HG02678 (cell line): ENCODE results near the gene OR6S1.

Experiments
- ATAC-seq: cut with Tn5 transposase; IDR thresholded peaks from one replicate; pipeline ENCODE4 v1.9.1; 2021; ENCODE audit warnings: mild to moderate bottlenecking, moderate library complexity; ENCODE audit not compliant: unreplicated experiment

OR6S1 gene

DNA sequence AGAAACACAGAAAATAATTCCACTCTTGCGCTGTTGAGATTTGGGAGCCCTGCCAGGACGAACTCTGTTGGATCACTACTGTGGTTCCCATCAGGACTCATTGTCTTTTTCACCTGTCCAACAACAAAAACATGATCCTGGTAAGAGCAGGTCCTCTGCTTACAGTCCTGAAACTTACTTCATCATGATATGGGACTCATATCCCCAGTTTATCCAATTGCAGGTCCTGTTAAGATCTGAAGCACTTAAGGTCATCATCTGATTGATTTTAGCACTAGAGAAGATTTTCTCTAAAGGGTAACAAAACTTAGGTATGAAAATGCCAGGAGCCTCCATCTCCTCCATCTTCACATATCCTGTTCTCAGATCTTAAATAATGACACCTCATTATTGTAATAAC lies at the start of gene OR6S1:
Gene OR6S1, minus strand, starts transcription at position 101 of the 400 bp plus-strand sequence. Its CDS starts 0 bp downstream, at position 101.
- no peak for ATAC-seq

DNA sequence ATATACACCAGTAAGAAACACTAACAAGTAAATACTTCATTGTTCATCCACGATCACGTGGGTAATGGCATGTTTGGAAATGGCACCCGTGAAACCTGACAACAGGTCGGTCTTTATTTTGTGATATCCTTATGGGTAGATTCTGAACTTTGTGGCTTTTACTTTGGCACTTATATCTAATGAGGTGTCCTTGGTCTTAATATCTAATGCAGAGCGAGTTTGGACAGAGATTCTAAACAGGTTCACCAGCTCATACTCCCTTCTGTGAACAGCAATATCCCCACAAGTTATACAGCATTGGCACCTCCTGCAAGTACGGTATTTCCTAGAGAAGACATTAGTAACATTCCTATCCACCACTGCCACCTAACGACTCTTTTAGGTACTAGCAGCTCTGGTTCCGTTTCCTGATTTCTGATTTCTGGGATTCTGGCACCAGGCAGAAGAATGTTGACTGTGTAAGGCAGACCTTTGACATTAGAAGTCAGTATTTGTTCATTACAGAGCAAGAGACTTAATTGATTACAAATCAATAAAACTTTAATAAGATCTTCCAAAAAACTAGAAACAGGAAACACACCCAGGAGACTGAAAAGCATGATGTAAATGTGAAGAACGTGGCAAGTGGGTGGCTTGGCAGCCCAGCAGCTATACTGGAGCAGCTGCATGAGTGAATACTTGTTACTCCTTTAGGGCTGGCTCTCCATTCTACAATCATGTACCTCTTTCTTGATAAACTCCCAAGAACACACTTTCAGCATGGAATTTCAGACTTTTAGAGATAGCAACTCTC lies 49.6 kb upstream of the OR6S1 start:
- no peak for ATAC-seq

DNA sequence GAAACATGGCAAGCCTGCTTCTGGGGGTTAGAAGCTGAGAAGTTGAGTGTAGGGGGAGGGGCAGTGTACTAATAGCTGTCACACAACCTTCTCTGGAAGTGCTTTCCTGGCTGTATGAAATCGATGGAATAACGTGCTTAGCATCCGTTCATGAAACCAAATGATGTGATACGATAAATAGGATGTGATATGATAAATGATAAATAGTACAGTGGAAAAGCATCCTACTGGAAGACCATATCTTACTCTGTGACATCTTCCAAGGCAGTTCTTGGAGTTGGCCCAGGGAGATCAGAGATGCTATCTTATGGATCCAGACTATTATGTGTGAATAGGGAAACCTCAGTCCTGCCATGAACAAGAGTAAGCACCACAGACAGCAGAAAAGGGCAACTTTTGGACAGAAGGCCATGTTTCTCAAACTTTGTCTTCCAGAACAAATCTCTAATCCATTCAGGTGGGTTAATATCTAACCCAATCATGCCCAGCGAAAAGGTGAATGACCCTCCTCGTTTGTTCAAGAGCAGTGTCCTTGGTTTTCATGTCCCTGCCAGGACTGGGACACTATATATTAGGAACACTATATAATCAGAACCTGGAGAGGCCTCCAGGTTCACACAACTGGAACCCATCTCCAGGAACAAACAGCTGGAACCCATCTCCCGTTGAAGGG lies 46.8 kb upstream of the OR6S1 start, which contains the start of gene ANG:
Gene ANG, plus strand, starts transcription at position 598 of the 673 bp plus-strand sequence. CDS start 4,801 bp downstream, outside the sequence.
- no peak for ATAC-seq

GRCh38 chr14:20687362-20688166 lies 46.1 kb upstream of the OR6S1 start:
- ATAC-seq, result no peak

- no peak for ATAC-seq
Observed at GRCh38 chr14:20686386-20687143, 45.1 kb upstream of the OR6S1 start.

- ATAC-seq, result no peak
Observed at GRCh38 chr14:20684662-20685456, 43.4 kb upstream of the OR6S1 start.

- ATAC-seq, result peak; percentile 27
Observed at GRCh38 chr14:20683891-20684661, 42.6 kb upstream of the OR6S1 start, which contains the start of gene RNASE4. TSS of gene RNASE4 (plus strand) at chr14:20684560. CDS start at chr14:20699372, 14,812 bp downstream.

DNA sequence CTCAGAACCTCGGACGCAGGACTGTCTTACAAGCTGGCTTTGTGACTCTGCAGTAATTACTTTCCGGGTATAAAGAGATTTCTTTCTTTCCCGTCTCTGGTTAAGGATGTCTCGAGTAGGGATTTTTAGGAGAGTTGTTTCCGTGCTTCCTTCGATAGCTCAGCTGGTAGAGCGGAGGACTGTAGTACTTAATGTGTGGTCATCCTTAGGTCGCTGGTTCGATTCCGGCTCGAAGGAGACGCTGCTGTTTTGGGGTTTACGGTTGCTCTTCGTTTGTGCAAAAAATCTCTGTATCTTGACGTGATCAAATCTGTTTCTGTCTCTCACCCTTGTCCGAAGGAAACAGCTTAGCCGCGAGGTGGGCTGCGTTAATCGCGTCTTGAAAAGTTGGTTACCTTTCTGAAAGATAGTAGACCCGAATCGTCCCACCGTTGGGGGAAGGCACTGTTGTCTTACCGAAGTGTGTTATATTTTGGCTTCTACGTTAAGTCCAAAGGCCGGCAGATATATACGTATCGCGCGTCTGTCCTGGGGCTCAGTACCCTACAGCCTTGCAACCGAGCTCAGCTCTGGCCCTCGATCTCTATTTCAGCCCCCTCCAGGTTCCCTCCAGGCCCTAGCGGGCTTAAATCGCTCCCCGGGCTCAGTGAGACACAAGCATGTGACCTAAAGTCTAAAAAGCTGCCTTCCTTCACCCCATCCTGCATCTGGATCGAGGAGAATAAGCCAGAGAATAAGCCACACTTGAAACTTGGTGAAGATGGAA lies 41.8 kb upstream of the OR6S1 start:
- ATAC-seq, result peak; percentile 25

- ATAC-seq, result peak; percentile 55
Observed at GRCh38 chr14:20682435-20683124, 41.1 kb upstream of the OR6S1 start.

DNA sequence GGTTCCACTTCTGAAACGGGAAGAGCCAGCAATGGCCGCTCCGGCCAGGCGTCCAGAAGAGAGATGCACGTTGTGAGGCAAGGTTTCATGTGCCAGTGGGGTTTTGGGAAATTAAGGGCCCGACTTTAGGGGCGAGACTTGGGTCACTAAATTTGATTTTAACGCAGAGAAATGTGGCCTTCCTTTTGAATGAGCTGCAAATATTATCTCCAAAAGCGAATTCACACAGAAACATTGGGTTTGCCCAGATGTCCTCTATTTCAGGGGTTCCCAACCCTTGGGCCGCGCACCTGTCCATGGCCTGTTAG lies 40.6 kb upstream of the OR6S1 start:
- ATAC-seq, result no peak

GRCh38 chr14:20681348-20682126 lies 40.0 kb upstream of the OR6S1 start:
- peak; percentile 23 for ATAC-seq

DNA sequence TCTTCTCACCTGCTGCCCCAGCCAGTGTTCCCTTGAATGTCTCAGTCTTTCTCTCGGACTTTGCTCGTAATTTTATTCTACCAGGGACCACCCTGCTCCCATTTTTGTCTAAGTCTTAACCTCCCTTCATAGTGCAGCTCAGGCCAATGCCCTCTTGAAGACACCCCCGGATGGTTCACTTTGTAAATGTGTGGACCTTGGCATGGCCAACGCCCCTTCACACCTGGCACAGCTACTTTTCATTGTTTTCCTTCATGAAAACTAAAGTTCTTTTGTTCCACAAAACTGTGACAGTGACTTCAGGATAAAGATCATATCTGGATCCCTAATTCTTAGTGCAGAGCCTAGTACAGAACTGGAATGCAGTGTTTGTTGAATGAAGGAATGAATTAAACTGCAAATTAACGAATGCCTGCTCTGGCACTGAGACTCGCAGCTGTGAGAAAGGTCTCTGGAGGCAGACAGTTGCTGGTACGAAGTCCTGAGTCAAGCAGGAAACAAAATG lies 39.4 kb upstream of the OR6S1 start:
- ATAC-seq, result peak; percentile 30

DNA sequence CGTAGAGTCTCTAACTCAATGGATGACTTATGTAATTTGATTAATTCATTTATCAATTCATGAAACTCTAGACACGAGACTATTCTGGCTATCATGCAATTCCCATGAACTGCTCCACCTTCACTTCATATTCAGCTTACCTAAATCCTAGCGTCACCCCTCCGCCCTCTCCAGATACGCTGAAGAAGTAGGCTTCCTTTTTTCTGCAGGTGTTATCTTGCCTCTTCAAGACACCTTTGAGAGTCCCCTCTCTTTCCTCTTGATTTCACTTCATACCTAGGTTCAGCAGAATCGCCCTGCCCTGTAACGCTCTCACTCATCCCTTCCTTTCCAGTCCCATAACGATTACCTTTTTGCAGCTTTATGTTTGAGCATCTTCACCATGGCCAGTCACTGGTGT lies 38.9 kb upstream of the OR6S1 start:
- no peak for ATAC-seq

- no peak for ATAC-seq
Observed at GRCh38 chr14:20679907-20680306, 38.4 kb upstream of the OR6S1 start.

- no peak for ATAC-seq
Observed at GRCh38 chr14:20676072-20676471, 34.6 kb upstream of the OR6S1 start.

DNA sequence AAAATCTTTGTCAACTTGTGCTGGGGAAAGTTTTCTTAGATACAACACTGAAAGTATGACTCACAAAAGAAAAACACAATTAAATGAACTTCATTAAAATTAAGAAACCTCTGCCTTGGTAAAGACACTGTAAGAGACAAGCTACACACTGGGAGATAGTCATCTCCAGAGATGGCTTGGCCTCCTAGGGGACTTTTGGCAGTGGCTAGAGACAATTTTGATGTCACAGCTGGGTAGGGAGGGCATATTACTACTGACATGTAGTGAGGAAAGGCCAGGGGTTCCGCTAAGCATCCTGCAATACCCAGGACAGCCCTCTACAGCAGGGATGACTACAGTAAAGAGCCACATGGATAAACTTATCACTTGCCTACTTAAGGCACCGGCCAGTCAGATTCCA lies 34.2 kb upstream of the OR6S1 start:
- no peak for ATAC-seq
